HT1080 (cell line): ENCODE data around the gene NEURL1B. TPM values are rescaled to one million over a fixed set of nuclear protein-coding genes. Genes with fewer than 3 reads are reported as not detected.

ENCODE experiments used
- DNase-seq: peaks from one replicate; pipeline ENCODE4 v3.0.0-alpha.2; 2015; ENCODE audit warnings: low read depth
- total RNA-seq: library from RNA; depleted of rRNA; stranded (reverse); fragments of >200 nt; shearing (Covaris generic); gene quantifications from 2 replicates; pipeline ENCODE4 v1.2.3, GENCODE V29; 2014

Gene NEURL1B
- total RNA-seq, 1 experiment from 2014 or later, result 0.55 TPM

GRCh38 chr5:172714491-172715420 lies 73.7 kb downstream of the NEURL1B start:
- DNase-seq, result peak; percentile 75

- DNase-seq, result no peak
These were observed 74.3 kb downstream of the NEURL1B start for GRCh38 chr5:172715421-172715780.

GRCh38 chr5:172715931-172716682 lies 75.0 kb downstream of the NEURL1B start:
- DNase-seq, result no peak

GRCh38 chr5:172716796-172717313 lies 75.8 kb downstream of the NEURL1B start:
- DNase-seq, result peak; percentile 78

- DNase-seq, result no peak
These were observed 76.6 kb downstream of the NEURL1B start for GRCh38 chr5:172717481-172718195.

GRCh38 chr5:172718527-172719114 lies 77.6 kb downstream of the NEURL1B start:
- no peak for DNase-seq

GRCh38 chr5:172719211-172719610 lies 78.1 kb downstream of the NEURL1B start:
- no peak for DNase-seq

- DNase-seq, result no peak
These were observed 79.6 kb downstream of the NEURL1B start for GRCh38 chr5:172720655-172721054.

GRCh38 chr5:172721455-172722326 lies 80.6 kb downstream of the NEURL1B start:
- no peak for DNase-seq

GRCh38 chr5:172722327-172722815 lies 81.3 kb downstream of the NEURL1B start:
- DNase-seq, result no peak

- no peak for DNase-seq
These were observed 82.4 kb downstream of the NEURL1B start for GRCh38 chr5:172723508-172723907.

- DNase-seq, result no peak
These were observed 83.5 kb downstream of the NEURL1B start for GRCh38 chr5:172724242-172725183.

- DNase-seq, result no peak
These were observed 84.2 kb downstream of the NEURL1B start for GRCh38 chr5:172725273-172725672.

GRCh38 chr5:172725785-172726184 lies 84.7 kb downstream of the NEURL1B start:
- DNase-seq, result no peak

GRCh38 chr5:172726966-172727365 lies 85.9 kb downstream of the NEURL1B start:
- no peak for DNase-seq

GRCh38 chr5:172727551-172727950 lies 86.5 kb downstream of the NEURL1B start:
- no peak for DNase-seq

GRCh38 chr5:172728481-172729241 lies 87.6 kb downstream of the NEURL1B start:
- no peak for DNase-seq

GRCh38 chr5:172729588-172729987 lies 88.5 kb downstream of the NEURL1B start:
- DNase-seq, result no peak
